ENCODE data around the gene PFAS.

Gene PFAS

DNA sequence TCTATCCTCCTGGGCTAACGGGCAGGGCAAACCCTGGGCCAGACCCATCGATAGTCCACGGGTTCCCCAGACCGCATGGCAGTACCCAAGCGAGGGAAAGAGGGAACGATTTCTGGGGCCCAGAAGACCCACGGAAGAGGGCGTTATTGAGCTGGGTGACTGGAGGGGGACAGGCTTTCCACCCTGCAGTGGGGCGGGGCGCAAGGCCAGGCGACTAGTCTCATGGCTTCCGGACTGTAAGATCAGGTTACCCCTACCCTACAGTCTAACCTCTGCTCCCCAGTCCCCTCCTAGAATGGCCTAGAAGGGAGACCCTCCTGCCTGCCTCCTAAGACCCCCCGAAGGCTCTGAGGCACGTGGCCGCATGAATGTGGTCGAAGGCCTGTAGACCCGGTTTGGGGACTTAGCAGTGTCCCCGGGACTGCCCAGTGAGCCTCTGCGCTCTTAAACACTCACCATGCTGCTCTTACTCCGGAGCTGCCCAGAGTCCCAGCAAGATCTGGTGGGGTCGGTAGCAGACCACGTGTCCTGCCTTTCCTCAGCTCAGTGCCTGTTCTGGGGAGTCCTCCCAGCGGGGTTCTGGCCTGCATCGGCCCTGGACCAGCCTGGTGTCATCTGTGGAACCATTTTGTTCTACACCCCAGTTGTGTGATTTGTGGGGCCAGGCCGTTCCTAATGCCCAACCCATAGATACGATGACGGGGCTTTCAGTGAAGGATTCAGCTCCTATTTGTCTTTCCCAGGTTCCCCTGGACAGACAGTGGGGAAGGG lies 25.5 kb upstream of the PFAS start:
- peak overlapping the region; percentile 66 for H3K4me3 ChIP-seq (ENCODE audit: low read depth, low read length)
- TF ChIP-seq, protein P1, sequence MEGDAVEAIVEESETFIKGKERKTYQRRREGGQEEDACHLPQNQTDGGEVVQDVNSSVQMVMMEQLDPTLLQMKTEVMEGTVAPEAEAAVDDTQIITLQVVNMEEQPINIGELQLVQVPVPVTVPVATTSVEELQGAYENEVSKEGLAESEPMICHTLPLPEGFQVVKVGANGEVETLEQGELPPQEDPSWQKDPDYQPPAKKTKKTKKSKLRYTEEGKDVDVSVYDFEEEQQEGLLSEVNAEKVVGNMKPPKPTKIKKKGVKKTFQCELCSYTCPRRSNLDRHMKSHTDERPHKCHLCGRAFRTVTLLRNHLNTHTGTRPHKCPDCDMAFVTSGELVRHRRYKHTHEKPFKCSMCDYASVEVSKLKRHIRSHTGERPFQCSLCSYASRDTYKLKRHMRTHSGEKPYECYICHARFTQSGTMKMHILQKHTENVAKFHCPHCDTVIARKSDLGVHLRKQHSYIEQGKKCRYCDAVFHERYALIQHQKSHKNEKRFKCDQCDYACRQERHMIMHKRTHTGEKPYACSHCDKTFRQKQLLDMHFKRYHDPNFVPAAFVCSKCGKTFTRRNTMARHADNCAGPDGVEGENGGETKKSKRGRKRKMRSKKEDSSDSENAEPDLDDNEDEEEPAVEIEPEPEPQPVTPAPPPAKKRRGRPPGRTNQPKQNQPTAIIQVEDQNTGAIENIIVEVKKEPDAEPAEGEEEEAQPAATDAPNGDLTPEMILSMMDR (IDR thresholded peaks at IDR 0.05; ENCODE audit: borderline replicate concordance, insufficient read depth, low read depth, low read length) = peak; percentile 28; the same call in 1 of the 2 replicates

DNA sequence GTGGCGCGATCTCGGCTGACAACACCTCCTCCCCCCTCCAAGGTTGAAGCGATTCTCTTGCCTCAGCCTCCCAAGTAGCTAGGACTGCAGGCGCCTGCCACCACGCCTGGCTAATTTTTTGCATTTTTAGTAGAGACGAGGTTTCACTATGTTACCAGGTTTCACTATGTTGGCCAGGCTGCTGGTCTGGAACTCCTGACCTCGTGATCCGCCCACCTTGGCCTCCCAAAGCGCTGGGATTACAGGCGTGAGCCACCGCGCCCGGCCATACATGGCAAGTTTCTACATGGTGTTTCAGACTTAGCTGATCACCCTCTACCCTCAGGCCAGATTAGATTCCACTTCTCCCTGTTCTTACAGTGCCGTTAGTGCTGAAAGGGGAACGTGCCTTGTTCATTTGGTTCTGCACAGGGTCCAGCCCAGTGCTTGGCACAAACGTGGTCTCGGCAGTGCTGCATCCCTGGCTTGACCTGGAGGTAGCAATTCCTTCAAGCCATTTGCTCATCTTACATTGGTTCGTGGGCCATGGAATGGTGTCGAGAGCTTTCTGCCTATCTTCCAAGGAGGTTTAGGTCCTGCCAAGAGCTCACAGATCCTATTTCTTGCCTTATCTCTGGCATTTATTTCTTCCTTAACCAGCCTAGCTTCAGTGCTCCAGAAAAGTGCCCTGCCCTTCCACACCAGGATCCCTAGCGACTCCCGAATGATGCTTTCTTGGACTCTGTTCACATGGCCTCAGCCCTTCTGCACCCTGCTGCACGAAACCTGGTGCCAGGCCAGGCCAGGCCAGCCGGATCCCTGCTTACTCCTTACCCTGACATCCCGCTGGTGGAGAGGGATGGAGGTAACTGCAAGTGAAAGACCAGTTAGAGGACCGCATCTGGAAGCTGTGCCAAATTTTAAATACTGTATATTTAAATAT lies 23.9 kb upstream of the PFAS start:
- no peak overlapping the region for H3K4me3 ChIP-seq (ENCODE audit: low read depth, low read length)
- TF ChIP-seq, protein P1 (IDR thresholded peaks at IDR 0.05; ENCODE audit: borderline replicate concordance, insufficient read depth, low read depth, low read length) = no peak

DNA sequence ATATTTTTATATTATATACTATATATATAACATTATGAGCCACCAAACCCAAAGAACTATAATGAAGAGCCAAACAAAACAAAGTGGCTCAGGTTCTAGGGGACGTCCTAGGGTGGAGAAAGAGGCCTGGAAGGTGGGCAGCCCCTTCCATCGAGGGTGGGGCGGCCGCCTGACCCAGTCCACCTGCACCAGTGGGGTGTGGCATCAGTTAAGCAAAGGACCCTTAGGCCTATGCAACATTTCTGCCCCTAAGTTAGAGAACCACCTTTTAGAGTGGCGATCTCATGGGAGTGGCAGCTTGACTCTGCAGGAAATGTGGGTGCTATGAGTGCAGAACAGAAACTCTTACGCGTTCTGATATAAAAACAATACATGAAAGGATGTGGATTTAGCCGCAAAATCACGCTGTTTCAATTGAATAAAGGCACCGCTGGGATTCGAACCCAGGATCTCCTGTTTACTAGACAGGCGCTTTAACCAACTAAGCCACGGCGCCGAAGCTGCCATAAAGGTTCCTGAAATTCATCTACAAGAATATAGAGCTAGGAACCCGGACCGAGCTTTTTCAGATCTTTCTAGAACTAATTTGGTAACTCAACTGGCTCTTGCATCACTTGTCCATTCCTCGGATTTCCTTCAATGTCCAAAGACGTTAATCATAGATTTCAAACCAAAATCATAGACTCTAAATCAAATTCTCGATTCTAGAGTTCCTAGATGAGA lies 23.1 kb upstream of the PFAS start:
- no peak overlapping the region for H3K4me3 ChIP-seq (ENCODE audit: low read depth, low read length)
- TF ChIP-seq, protein P1 (IDR thresholded peaks at IDR 0.05; ENCODE audit: borderline replicate concordance, insufficient read depth, low read depth, low read length) = no peak

DNA sequence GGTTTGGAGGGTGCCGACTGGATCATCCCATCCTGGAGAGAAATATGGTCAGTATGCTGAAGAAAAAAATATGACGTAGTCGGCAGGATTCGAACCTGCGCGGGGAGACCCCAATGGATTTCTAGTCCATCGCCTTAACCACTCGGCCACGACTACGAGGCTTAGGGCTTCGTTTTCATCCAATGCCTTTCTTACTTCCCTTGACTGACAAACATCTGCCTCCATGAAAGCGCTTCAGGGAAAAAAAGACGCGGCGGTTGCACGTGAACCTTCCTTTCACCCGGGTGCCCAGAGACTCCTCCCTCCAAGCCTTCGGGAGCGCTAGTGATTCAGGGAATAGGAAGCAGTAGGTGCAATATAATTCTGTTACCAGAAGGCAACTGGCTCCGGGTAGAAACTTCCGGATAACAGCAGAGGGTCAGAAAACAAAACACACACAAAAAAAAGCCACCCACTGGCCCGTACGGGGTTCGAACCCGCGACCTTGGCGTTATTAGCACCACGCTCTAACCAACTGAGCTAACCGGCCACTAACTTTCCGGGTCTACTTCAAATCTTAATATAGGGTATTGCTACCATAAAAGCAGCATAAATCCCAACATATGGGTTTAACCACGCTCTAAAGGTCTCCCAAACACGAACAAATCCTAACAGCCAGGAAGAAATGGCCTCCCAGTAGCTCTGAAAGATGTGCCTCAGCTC lies 22.4 kb upstream of the PFAS start:
- H3K4me3 ChIP-seq (ENCODE audit: low read depth, low read length) = peak overlapping the region; percentile 36
- TF ChIP-seq, protein P1 (IDR thresholded peaks at IDR 0.05; ENCODE audit: borderline replicate concordance, insufficient read depth, low read depth, low read length) = no peak

DNA sequence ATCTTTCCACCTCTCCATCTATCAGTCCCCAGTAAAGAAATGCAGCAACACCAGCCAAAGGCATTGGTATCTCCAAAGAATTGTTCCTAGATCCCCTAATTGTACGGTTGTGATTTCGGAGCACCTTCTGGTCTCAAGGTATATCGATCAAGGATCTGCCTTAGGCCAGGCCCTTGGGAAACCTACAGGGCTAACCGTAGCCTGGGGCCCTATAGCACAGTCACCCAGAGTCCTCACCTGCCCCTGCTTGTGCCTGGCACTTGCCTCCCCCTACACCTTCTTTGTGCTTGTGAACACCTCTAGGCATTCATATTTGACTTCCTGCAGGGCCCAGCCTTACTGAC lies 21.9 kb upstream of the PFAS start:
- TF ChIP-seq, protein P1 (IDR thresholded peaks at IDR 0.05; ENCODE audit: borderline replicate concordance, insufficient read depth, low read depth, low read length) = no peak
- no peak overlapping the region for H3K4me3 ChIP-seq (ENCODE audit: low read depth, low read length)

DNA sequence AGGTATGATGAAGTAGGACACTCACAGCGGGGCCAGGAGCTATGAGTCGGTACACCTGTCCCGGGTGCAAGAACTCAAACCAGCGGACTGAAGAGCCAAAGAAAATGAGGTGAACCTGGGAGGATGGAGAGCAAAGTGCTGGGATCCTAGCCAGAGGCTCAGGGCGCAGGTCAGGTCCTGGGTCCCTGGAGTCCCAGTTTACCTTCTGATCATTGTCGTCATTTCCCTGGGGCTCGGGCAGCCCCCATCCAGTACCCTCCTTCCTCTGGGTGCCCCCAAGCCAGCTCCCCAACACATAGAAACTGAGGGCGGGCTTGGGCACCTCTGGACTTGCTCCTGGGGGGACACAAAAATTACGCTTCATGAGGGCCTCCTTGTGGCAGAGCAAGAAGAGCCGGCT lies 17.4 kb upstream of the PFAS start:
- H3K4me3 ChIP-seq (ENCODE audit: low read depth, low read length) = no peak overlapping the region
- TF ChIP-seq, protein P1 (IDR thresholded peaks at IDR 0.05; ENCODE audit: borderline replicate concordance, insufficient read depth, low read depth, low read length) = no peak
